ENCODE data around the gene TREML1. TPM values are rescaled to one million over a fixed set of nuclear protein-coding genes. Genes with fewer than 3 reads are reported as not detected.

TREML1 gene
- not detected in 2 replicates for total RNA-seq (2014; rRNA removed; shearing (Covaris generic))
- polyA plus RNA-seq (2016; fragmentation: Nextera tagmentation; extraction: Ambion mirVana): not detected in 2 replicates

GRCh38 chr6:41153992-41154625, at the start of gene TREML1:
TSS of gene TREML1 (minus strand) at chr6:41154347. CDS start at chr6:41154288, 59 bp downstream.
- no peak within 1 kb of the TSS for H3K27ac ChIP-seq
- no peaks in the 10 kb centered on the region for H3K4me1 ChIP-seq (ENCODE audit: insufficient read depth)
- H3F3A ChIP-seq (ENCODE audit: insufficient read depth): no peaks in the 10 kb centered on the region
- WGBS, 2 experiments (ENCODE audit: low coverage in 1 of 2, low lambda C conversion rate in 2 of 2, missing lambda C conversion rate in 2 of 2): 47 to 50% methylated on average over 5 of the region's 5 CpGs
- no peaks in the 10 kb centered on the region for H3K79me2 ChIP-seq (ENCODE audit: insufficient read depth)
- no peak within 1 kb of the TSS for H3K4me3 ChIP-seq
- no peaks in the 10 kb centered on the region for H4K20me1 ChIP-seq (ENCODE audit: insufficient read depth)
- no peaks in the 10 kb centered on the region for H3K27me3 ChIP-seq (replicated peaks; ENCODE audit: insufficient read depth)
- in situ Hi-C loops (cut with MboI): no loop called here
- no peak within 1 kb of the TSS for H3K4me2 ChIP-seq (ENCODE audit: unreplicated experiment)
- no peaks in the 10 kb centered on the region for H3K9me3 ChIP-seq (ENCODE audit: low read depth)
- no peaks in the 10 kb centered on the region for H3K9me2 ChIP-seq (ENCODE audit: insufficient read depth)
- no peak within 1 kb of the TSS for H2AFZ ChIP-seq
- H3K9ac ChIP-seq: no peak within 1 kb of the TSS
- TF ChIP-seq EZH2phosphoT487 (IDR thresholded peaks at IDR 0.05; ENCODE audit: insufficient read depth, low read depth) (no peak), EZH2 (IDR thresholded peaks at IDR 0.05; ENCODE audit: insufficient read depth, poor library complexity, severe bottlenecking) (no peak)
- DNase-seq: no peak
- no peaks in the 10 kb centered on the region for H3K36me3 ChIP-seq (ENCODE audit: low read depth)

GRCh38 chr6:41201764-41202173, 47.6 kb upstream of the TREML1 start:
- no peak overlapping the region for H3K27ac ChIP-seq
- no peak overlapping the region for H3K4me3 ChIP-seq

GRCh38 chr6:41200901-41201763, 47.0 kb upstream of the TREML1 start, which contains the start of gene TREML2:
TSS of gene TREML2 (minus strand) at chr6:41201149. CDS start at chr6:41201008, 141 bp downstream.
- TF ChIP-seq EZH2phosphoT487 (IDR thresholded peaks at IDR 0.05; ENCODE audit: insufficient read depth, low read depth): no peak
- no peak for TF ChIP-seq EZH2 (IDR thresholded peaks at IDR 0.05; ENCODE audit: insufficient read depth, poor library complexity, severe bottlenecking)
- no peak within 1 kb of the TSS for H3K27ac ChIP-seq
- no peaks in the 10 kb centered on the region for H3F3A ChIP-seq (ENCODE audit: insufficient read depth)
- no peaks in the 10 kb centered on the region for H3K4me1 ChIP-seq (ENCODE audit: insufficient read depth)
- WGBS, 2 experiments (ENCODE audit: low coverage in 1 of 2, low lambda C conversion rate in 2 of 2, missing lambda C conversion rate in 2 of 2): 51 to 56% methylated on average over 8 to 11 of the region's 12 CpGs
- no peaks in the 10 kb centered on the region for H3K36me3 ChIP-seq (ENCODE audit: low read depth)
- H3K4me2 ChIP-seq (ENCODE audit: unreplicated experiment): no peak within 1 kb of the TSS
- no peaks in the 10 kb centered on the region for H4K20me1 ChIP-seq (ENCODE audit: insufficient read depth)
- DNase-seq: no peak
- peak within 1 kb of the TSS; percentile 24; the same call in 1 of the 2 replicates for H2AFZ ChIP-seq
- in situ Hi-C loops (cut with MboI): no loop called here
- H3K79me2 ChIP-seq (ENCODE audit: insufficient read depth): no peaks in the 10 kb centered on the region
- H3K27me3 ChIP-seq (replicated peaks; ENCODE audit: insufficient read depth): peaks cover 5% of the 10 kb centered on the region; the same call in 1 of the 2 replicates
- no peaks in the 10 kb centered on the region for H3K9me2 ChIP-seq (ENCODE audit: insufficient read depth)
- H3K9me3 ChIP-seq (ENCODE audit: low read depth): no peaks in the 10 kb centered on the region
- no peak within 1 kb of the TSS for H3K4me3 ChIP-seq
- no peak within 1 kb of the TSS for H3K9ac ChIP-seq

More at GRCh38 chr6:41201764-41202173, 47.6 kb upstream of the TREML1 start:
- Histone ChIP-seq H3K36me3 (ENCODE audit: low read depth) (no peaks in the 10 kb centered on the region), H3K9me3 (ENCODE audit: low read depth) (no peaks in the 10 kb centered on the region), H3K4me1 (ENCODE audit: insufficient read depth) (no peaks in the 10 kb centered on the region), H3K79me2 (ENCODE audit: insufficient read depth) (no peaks in the 10 kb centered on the region), H3F3A (ENCODE audit: insufficient read depth) (no peaks in the 10 kb centered on the region), H3K27me3 (replicated peaks; ENCODE audit: insufficient read depth) (peaks cover 5% of the 10 kb centered on the region; the same call in 1 of the 2 replicates), H3K9me2 (ENCODE audit: insufficient read depth) (no peaks in the 10 kb centered on the region), H2AFZ (no peak overlapping the region), H3K9ac (no peak overlapping the region), H3K4me2 (ENCODE audit: unreplicated experiment) (no peak overlapping the region), H4K20me1 (ENCODE audit: insufficient read depth) (no peaks in the 10 kb centered on the region)
- DNase-seq: no peak
- WGBS, 2 experiments (ENCODE audit: low coverage in 1 of 2, low lambda C conversion rate in 2 of 2, missing lambda C conversion rate in 2 of 2): 33 to 39% methylated on average over 5 to 8 of the region's 8 CpGs
- in situ Hi-C loops (cut with MboI): no loop called here
- no peak for TF ChIP-seq EZH2phosphoT487 (IDR thresholded peaks at IDR 0.05; ENCODE audit: insufficient read depth, low read depth)
- no peak for TF ChIP-seq EZH2 (IDR thresholded peaks at IDR 0.05; ENCODE audit: insufficient read depth, poor library complexity, severe bottlenecking)

- Histone ChIP-seq H3K9me3 (ENCODE audit: low read depth) (no peaks in the 10 kb centered on the region), H4K20me1 (ENCODE audit: insufficient read depth) (no peaks in the 10 kb centered on the region), H3K4me2 (ENCODE audit: unreplicated experiment) (no peak overlapping the region), H2AFZ (peak overlapping the region; percentile 24; the same call in 1 of the 2 replicates), H3K9me2 (ENCODE audit: insufficient read depth) (no peaks in the 10 kb centered on the region), H3K36me3 (ENCODE audit: low read depth) (no peaks in the 10 kb centered on the region), H3K27me3 (replicated peaks; ENCODE audit: insufficient read depth) (peaks cover 2% of the 10 kb centered on the region; the same call in 1 of the 2 replicates), H3K27ac (no peak overlapping the region), H3F3A (ENCODE audit: insufficient read depth) (no peaks in the 10 kb centered on the region), H3K79me2 (ENCODE audit: insufficient read depth) (no peaks in the 10 kb centered on the region), H3K4me3 (no peak overlapping the region), H3K4me1 (ENCODE audit: insufficient read depth) (no peaks in the 10 kb centered on the region), H3K9ac (no peak overlapping the region)
- 44 to 75% methylated on average over 2 of the region's 2 CpGs for WGBS, 2 experiments (ENCODE audit: low coverage in 1 of 2, low lambda C conversion rate in 2 of 2, missing lambda C conversion rate in 2 of 2)
- TF ChIP-seq EZH2 (IDR thresholded peaks at IDR 0.05; ENCODE audit: insufficient read depth, poor library complexity, severe bottlenecking): no peak
- TF ChIP-seq EZH2phosphoT487 (IDR thresholded peaks at IDR 0.05; ENCODE audit: insufficient read depth, low read depth): no peak
- in situ Hi-C loops (cut with MboI): no loop called here
- DNase-seq: peak; percentile 26
These were observed 46.3 kb upstream of the TREML1 start for GRCh38 chr6:41200296-41200900.
